Stimulated activated CD8-positive, alpha-beta memory T cell treated with anti-CD3 and anti-CD28 coated beads, Interleukin-12 subunit alpha, Interleukin-12 subunit beta, amount 100 ng/mL, for 4 hours (primary cell): ENCODE measurements around the gene OR10J4.
"Not testable (repeated sequence)": the region's sequence is repeated elsewhere in the genome, so short reads cannot be mapped to it uniquely, and the experiment has no call there.

Source experiments
- DNase-seq: peaks from one replicate; pipeline ENCODE4 v3.0.0-alpha.2; 2020; ENCODE audit warnings: low read depth

Gene OR10J4

DNA sequence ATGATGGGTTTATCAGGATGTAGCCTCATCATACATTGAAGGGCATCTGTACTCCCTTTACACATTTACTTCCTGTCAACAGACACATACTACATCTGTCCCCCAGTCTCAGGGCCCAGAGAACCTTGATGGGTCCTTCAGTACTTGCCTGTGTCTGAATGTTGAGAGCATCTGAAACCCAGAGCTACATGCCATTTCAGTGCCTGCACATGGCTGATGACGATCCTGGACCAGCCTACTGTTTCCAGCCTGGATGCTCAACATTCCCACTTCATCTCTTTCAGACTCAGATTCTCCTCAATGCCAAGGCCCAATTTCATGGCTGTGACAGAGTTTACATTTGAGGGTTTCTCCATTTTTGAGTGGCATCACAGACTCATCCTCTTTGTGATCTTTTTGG lies at the start of gene OR10J4:
OR10J4 (plus strand) TSS at position 301 of the 400 bp plus-strand sequence.
- no peak for DNase-seq

- no peak for DNase-seq
Measured at GRCh38 chr1:159406821-159407220, 25.2 kb upstream of the OR10J4 start.

- DNase-seq: no peak
Measured at GRCh38 chr1:159408862-159409400, 23.1 kb upstream of the OR10J4 start.

DNA sequence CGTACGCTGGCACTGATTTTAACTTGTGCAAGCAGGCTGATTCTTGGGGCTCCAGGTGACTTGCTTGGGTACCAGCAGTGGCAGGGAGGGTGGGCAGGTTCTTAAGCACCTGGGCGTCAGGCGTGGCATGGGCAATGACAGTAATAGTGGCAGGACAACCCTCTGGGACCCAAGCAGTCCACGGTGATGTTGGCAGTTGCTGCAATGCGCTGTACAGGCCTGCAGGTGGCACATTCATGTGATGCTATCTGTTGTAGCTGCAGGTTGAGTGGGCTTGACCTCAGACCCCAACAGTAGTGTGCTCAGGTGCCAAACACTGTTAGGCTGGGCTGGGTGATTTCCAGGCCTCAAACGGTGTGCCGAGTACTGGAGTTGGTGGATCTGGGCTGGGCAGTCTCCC lies 10.2 kb upstream of the OR10J4 start:
- DNase-seq: no peak

DNA sequence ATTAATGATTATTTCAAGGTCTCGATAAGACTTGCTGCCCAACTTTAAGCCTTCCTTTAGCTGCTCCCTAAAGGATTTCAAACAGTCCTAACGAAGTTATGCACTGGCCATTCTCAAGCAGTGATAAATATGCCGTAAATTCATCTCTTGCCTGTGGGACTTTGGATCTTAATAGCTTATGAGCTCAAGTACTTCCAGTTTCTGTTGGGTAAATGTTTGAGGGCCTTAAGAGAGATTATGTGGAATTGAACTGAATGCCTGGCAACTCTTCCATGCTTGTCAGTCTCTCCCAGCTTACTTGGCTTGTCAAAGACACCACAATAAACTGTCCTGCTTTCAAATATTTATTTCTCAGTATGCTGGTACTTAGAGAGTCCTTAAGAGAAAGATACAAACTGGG lies 3.5 kb upstream of the OR10J4 start:
- DNase-seq: no peak

DNA sequence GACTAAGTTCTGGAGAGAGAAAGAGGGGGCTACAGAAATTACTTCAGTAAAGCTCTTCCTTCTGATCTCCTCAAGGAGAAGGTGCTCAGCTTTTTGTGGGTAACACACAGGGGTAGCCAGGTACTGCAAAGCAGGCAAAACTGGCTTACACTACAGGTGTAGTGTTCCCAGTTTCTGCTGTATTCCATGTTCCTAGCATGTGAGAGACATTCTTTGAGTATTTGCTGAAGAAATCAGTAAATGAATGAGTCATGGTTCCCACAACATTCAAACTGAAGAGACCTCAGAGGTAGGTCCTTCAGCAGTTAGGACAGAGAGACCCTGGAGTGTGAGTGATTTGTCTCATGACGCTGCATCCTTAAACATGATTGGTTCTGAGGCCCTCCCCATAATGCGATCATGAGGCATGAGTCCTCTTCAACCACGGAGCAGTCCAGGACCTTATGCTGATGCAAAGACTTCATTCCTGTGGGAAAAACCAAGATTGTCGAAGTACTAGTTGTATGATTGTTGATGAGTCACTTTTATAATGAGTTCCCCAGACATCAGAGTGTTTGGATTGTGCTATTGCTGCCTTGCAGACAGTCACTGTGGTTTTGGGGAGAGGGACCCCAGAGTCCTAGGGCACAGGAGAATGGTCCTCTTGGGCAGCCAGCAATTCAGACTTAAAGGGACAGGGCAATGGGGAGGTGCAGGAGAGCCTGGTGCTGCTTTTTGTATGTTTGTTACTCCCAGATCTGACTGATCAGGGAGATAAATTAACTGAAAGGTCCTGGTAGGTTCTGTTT lies 2.7 kb upstream of the OR10J4 start:
- DNase-seq: no peak

- no peak for DNase-seq
Measured at GRCh38 chr1:159430985-159431384, 1.0 kb upstream of the OR10J4 start.

GRCh38 chr1:159436469-159436868 lies 4.5 kb downstream of the OR10J4 start:
- DNase-seq: no peak

DNA sequence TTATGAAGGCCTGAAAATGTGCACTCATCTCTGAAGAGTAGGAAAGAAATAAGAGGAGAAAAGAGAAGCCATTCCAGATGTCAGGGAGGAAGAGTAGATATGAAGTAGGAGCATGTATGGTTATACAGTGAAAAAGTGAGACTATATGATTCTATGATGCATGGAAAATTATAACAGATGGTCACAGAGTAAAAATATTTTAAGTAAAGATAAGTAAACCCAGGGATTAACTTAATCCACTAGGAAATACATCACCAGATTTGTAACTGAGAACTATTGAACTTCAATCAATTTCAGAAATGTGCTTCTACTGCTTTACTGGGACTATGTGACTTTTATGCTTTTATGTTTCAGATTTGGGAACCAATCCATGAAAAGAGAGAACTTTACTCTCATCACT lies 7.4 kb downstream of the OR10J4 start, which contains the start of gene OR10J1:
OR10J1 (plus strand) TSS at position 301 of the 400 bp plus-strand sequence; CDS start at position 371, 70 bp downstream.
- no peak for DNase-seq

GRCh38 chr1:159441360-159441759 lies 9.4 kb downstream of the OR10J4 start:
- DNase-seq: no peak

DNA sequence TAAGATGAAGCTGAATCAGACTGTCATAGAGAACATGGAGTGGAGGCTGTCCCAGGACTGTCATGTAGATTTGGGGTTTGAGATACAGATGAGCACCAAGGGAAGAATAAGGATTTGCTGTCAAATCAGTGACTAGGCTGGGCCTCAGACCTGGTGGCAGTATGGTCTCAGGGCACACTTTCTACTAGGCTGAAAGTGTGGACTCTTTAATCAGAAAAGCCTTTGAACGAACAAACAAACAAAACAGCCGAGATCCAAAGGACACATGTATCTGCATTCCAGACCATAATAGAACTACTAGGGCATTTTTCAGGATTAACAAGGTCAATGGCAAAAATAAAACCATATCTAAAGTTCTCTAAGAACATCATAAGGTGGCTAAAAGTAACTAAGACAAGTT lies 10.4 kb downstream of the OR10J4 start:
- DNase-seq: no peak

DNA sequence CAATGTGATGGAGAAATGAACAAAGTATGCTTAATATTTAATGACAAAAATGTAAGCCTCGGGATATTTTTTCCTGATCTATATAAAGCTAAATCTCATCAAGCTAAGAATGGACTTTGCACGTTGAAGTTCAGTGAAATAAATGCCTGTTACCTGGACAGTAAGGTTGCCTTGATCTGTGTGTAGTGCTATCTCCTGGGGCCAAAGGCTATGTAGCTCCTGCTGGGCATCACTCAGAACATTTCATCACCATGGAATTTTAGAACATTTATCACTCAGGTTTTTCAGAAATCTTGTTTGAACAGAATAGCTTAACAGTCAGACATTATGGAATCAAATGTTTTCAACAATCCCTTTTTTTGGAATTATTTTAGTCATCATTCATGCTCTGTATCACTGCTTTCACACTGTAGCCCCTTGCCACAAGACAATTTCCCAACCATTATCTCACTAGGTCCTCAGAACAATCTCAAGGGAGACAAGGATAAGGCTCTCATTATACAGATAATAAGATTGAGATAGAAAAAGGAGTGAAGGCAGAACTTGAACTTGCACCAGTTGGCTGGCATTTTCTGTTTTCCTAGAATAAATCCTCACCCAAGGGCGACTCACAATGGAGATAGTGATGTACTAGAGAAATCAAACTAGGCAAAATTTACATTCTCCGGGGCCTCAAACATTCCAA lies 11.2 kb downstream of the OR10J4 start:
- no peak for DNase-seq

DNA sequence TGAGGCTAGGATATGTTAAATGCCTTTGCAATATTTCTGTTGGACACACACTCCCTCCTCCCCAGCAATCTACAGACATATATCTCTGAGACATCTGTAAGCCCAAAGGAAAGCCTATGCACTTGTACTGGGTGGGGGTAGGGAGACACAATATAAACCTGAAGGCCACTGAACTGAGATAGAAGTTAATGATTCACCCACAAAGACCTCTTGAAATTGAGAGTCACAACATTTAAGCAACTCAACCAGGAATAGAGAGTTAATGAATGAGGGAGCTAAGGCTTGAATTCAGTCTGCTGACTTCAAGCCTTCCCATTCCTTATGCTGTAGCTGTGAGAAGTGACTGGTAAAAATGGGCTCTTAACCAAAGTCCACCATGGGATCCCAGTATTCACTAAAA lies 12.5 kb downstream of the OR10J4 start:
- DNase-seq: no peak

- DNase-seq: no peak
Measured at GRCh38 chr1:159448181-159448580, 16.2 kb downstream of the OR10J4 start.

DNA sequence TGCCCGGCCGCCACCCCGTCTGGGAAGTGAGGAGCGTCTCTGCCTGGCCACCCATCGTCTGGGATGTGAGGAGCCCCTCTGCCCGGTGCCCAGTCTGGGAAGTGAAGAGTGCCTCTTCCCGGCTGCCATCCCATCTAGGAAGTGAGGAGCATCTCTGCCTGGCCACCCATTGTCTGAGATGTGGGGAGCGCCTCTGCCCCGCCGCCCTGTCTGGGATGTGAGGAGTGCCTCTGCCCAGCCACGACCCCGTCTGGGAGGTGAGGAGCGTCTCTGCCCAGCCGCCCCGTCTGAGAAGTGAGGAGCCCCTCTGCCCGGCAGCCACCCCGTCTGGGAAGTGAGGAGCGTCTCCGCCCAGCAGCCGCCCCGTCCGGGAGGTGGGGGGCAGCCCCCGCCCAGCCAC lies 17.6 kb downstream of the OR10J4 start:
- DNase-seq: not testable (repeated sequence)

DNA sequence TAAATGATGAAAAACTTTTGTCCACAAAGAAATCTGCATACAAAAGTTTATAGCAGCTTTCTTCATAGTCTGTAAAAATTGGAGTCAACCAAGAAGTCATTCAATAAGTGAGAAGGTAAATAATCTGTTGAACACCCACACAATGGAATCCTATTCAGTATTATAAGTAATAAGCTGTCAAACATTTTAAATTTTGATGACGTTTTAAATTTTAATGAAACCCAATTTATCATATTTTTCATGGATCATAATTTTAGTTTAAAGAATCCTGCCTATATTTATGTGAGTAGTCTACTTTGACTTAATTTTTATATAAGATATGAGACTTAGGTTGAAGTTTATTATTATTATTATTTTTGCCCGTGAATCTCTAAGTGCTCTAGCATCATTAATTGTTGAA lies 27.5 kb downstream of the OR10J4 start:
- DNase-seq: no peak

- no peak for DNase-seq
Measured at GRCh38 chr1:159465191-159465603, 33.2 kb downstream of the OR10J4 start.

- no peak for DNase-seq
Measured at GRCh38 chr1:159468321-159468720, 36.3 kb downstream of the OR10J4 start.

DNA sequence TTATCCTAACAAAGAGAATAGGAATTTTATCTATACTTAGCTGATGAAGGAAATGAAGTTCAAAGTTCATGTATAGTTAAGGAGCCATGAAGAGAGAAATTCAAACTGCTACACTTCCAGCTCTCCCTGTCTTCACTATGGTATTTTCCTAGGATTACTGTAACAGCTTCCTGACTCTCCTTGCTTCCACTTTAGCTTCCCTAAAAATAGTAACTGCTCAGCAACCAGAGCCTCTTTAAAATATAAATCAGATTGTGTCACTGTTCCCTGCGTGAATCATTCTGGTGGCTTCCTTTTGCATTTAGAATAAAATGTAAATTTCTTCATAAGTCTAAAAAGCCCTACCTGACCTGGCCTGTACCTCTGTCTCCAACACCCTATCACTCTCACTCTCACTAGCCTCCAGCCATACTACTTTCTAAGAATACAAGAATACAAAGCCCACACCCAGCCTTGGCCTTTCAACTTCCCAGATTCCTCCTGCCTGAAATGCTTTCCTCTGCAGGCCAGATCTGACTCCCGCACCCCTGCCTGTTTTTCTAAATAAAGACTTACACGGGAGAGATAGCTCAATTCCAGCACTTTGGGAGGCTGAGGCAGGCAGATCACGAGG lies 38.0 kb downstream of the OR10J4 start:
- no peak for DNase-seq

GRCh38 chr1:159473335-159473734 lies 41.3 kb downstream of the OR10J4 start:
- DNase-seq: no peak

GRCh38 chr1:159474926-159475325 lies 42.9 kb downstream of the OR10J4 start:
- DNase-seq: no peak
